IMR-90 (cell line): Measurements from ENCODE around the gene RIPPLY1.

Experiments
- CTCF ChIP-seq: conservative IDR thresholded peaks from 2 replicates; pipeline ENCODE4 v1.5.1; 2012; ENCODE audit warnings: mild to moderate bottlenecking, low read depth, low read length, improper control_type of control experiment
- POLR2A ChIP-seq: IDR thresholded peaks from 2 replicates; pipeline ENCODE4 v1.6.1; 2012; ENCODE audit warnings: mild to moderate bottlenecking, low read depth, low read length
- RAD21 ChIP-seq: IDR thresholded peaks from 2 replicates; pipeline ENCODE4 v1.6.1; 2012; ENCODE audit warnings: low read length, improper control_type of control experiment
- RCOR1 ChIP-seq: IDR thresholded peaks from 2 replicates; pipeline ENCODE4 v1.6.1; 2012; ENCODE audit warnings: mild to moderate bottlenecking, low read length, improper control_type of control experiment; ENCODE audit not compliant: insufficient replicate concordance

GRCh38 chrX:106935175-106935574 lies 32.0 kb upstream of the RIPPLY1 start:
- TF ChIP-seq CTCF: no peak
- no peak for TF ChIP-seq RAD21
- no peak for TF ChIP-seq POLR2A
- no peak for TF ChIP-seq RCOR1
